GM12878 (cell line): ENCODE data around the gene UBL4A. TPM values are rescaled to one million over a fixed set of nuclear protein-coding genes. Genes with fewer than 3 reads are reported as not detected.

Experiments
- DPF2 ChIP-seq: fragments of 450-650 bp; IDR thresholded peaks from 2 replicates; pipeline ENCODE4 v1.6.1; 2017; ENCODE audit warnings: mild to moderate bottlenecking
- EGR1 ChIP-seq, 2 experiments: IDR thresholded peaks; 1 replicate in 1 of 2; 2 replicates in 1 of 2; pipeline ENCODE4 v1.6.1; 2011 to 2012; ENCODE audit warnings: low read depth in 2 of 2, low read length in 2 of 2, borderline replicate concordance in 1 of 2, mild to moderate bottlenecking in 1 of 2, moderate library complexity in 1 of 2
- HDAC6 ChIP-seq: fragments of 200-600 bp; sonication (generic); IDR thresholded peaks from one replicate; pipeline ENCODE4 v1.8.0; 2017; ENCODE audit warnings: antibody characterized with exemption; ENCODE audit not compliant: unreplicated experiment
- IRF4 ChIP-seq: IDR thresholded peaks from 2 replicates; pipeline ENCODE4 v1.6.1; 2011; ENCODE audit warnings: low read depth, low read length
- KLF5 ChIP-seq: fragments of 450-650 bp; IDR thresholded peaks from 2 replicates; pipeline ENCODE4 v1.6.1; 2014; ENCODE audit warnings: mild to moderate bottlenecking; ENCODE audit not compliant: partially characterized antibody
- LARP7 ChIP-seq: fragments of 450-650 bp; IDR thresholded peaks from 2 replicates; pipeline ENCODE4 v1.6.1; 2017; ENCODE audit warnings: mild to moderate bottlenecking
- MEF2A ChIP-seq: IDR thresholded peaks from 2 replicates; pipeline ENCODE4 v1.6.1; 2011; ENCODE audit warnings: low read depth, mild to moderate bottlenecking, low read length, moderate library complexity; ENCODE audit not compliant: insufficient read depth
- NRF1 ChIP-seq: conservative IDR thresholded peaks from 2 replicates; pipeline ENCODE4 v1.6.1; 2011; ENCODE audit warnings: mild to moderate bottlenecking, low read depth, low read length, improper control_type of control experiment
- POLR2AphosphoS5 ChIP-seq: IDR thresholded peaks from 2 replicates; pipeline ENCODE4 v1.6.1; 2011; ENCODE audit warnings: mild to moderate bottlenecking, low read length, inconsistent platforms
- SMC3 ChIP-seq: IDR thresholded peaks from 2 replicates; pipeline ENCODE4 v1.6.1; 2011; ENCODE audit warnings: low read length, improper control_type of control experiment, borderline replicate concordance
- SPI1 ChIP-seq: IDR thresholded peaks from 2 replicates; pipeline ENCODE4 v1.6.1; 2011; ENCODE audit warnings: low read depth, mild to moderate bottlenecking, low read length, moderate library complexity, borderline replicate concordance; ENCODE audit not compliant: insufficient read depth
- SREBF1 ChIP-seq: IDR thresholded peaks from 2 replicates; pipeline ENCODE4 v1.6.1; 2012; ENCODE audit warnings: mild to moderate bottlenecking, low read length
- SREBF2 ChIP-seq: IDR thresholded peaks from 2 replicates; pipeline ENCODE4 v1.6.1; 2012; ENCODE audit warnings: mild to moderate bottlenecking, low read length
- polyA plus RNA-seq, 11 experiments: library from polyadenylated mRNA; depleted of rRNA in 4 of 11; unstranded in 6 of 11; stranded (reverse) in 5 of 11; fragments of >200 nt; fragmentation: Nextera tagmentation in 4 of 11; fragmentation: Illumina TruSeq in 1 of 11; extraction: Ambion mirVana in 4 of 11; extraction: Trizol in 1 of 11; gene quantifications; 1 replicate in 1 of 11; 2 replicates in 10 of 11; pipeline versions ENCODE4 v1.2.1 to v1.2.3, GENCODE V29; 2011 to 2016; ENCODE audit warnings: inconsistent platforms in 2 of 11, missing spikeins in 2 of 11, low read depth in 1 of 11
- total RNA-seq, 4 experiments: library from RNA; depleted of rRNA in 3 of 4; stranded (reverse); fragments of >200 nt in 3 of 4; fragmentation: Illumina TruSeq in 1 of 4; extraction: Trizol in 1 of 4; gene quantifications; 2 replicates each; pipeline versions ENCODE4 v1.2.1 to v1.2.3, GENCODE V29; 2013 to 2021
- TF ChIP-seq, protein P1 (sequence below): fragments of 450-650 bp; IDR thresholded peaks from 2 replicates; pipeline ENCODE4 v1.6.1; 2018; ENCODE audit warnings: mild to moderate bottlenecking, low read depth, moderate library complexity; ENCODE audit not compliant: partially characterized antibody
- TF ChIP-seq, protein P2 (sequence below): fragments of 450-650 bp; IDR thresholded peaks from 2 replicates; pipeline ENCODE4 v1.6.1; 2017; ENCODE audit warnings: antibody characterized with exemption, mild to moderate bottlenecking, moderate library complexity
- TF ChIP-seq, protein P3 (sequence below): fragments of 450-650 bp; IDR thresholded peaks from 2 replicates; pipeline ENCODE4 v1.6.1; 2017; ENCODE audit warnings: borderline replicate concordance
- TF ChIP-seq, protein P4 (sequence below): fragments of 150-350 bp; IDR thresholded peaks from 2 replicates; pipeline ENCODE4 v1.6.1; 2014; ENCODE audit warnings: mild to moderate bottlenecking, low read depth, low read length
- TF ChIP-seq, protein P5 (sequence below): fragments of 450-650 bp; formaldehyde crosslinking; IDR thresholded peaks from 2 replicates; pipeline ENCODE4 v1.5.0; 2022; ENCODE audit warnings: mild to moderate bottlenecking, missing genetic modification characterization

Gene UBL4A
- total and polyA plus RNA-seq, 10 of the 15 experiments (the other 5 are each of a cell fraction or from before 2014, with no cell fraction given): 4.2 to 49.9 (median 34.0) TPM

DNA sequence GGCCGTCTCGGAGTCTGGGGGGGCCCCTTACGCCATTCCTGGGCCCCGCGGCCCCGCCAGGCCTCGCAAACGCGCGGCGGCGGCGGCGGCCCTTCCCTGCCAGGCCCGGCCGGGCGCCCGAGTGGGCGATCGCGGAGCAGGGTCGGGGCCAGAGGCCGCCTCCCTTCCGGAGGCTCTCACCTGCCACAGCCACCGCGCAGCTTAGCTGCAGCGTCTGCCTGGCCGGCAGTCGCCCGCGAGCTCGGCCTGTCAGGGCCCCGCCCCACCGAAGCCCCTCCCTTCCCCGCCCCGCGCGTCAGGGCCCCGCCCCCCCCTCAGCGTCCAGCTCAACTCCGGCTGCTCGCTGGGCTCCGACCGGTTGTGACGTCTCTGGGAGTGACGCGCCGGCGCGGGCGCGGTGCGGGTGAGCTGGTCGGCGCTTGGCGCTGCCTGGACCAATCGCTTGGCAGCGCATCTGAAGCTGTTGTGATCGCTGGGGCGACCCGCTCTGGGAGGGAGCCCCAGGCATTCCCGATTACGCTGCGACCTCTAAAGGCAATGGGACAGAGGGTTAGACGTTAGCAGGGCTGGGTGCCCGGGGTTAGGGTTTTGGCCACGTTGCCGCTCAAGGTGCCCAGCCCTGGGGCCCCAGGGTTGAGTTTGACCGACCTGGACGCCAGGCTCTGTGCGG, 4.1 kb upstream of the UBL4A start, which contains the start of gene SLC10A3 (continued):
- no peak for TF ChIP-seq SMC3
- TF ChIP-seq KLF5: no peak
- TF ChIP-seq NRF1: peak; percentile 22; the same call in 1 of the 2 replicates
- no peak for TF ChIP-seq SREBF1
- TF ChIP-seq, protein P1, sequence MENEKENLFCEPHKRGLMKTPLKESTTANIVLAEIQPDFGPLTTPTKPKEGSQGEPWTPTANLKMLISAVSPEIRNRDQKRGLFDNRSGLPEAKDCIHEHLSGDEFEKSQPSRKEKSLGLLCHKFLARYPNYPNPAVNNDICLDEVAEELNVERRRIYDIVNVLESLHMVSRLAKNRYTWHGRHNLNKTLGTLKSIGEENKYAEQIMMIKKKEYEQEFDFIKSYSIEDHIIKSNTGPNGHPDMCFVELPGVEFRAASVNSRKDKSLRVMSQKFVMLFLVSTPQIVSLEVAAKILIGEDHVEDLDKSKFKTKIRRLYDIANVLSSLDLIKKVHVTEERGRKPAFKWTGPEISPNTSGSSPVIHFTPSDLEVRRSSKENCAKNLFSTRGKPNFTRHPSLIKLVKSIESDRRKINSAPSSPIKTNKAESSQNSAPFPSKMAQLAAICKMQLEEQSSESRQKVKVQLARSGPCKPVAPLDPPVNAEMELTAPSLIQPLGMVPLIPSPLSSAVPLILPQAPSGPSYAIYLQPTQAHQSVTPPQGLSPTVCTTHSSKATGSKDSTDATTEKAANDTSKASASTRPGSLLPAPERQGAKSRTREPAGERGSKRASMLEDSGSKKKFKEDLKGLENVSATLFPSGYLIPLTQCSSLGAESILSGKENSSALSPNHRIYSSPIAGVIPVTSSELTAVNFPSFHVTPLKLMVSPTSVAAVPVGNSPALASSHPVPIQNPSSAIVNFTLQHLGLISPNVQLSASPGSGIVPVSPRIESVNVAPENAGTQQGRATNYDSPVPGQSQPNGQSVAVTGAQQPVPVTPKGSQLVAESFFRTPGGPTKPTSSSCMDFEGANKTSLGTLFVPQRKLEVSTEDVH: no peak
- TF ChIP-seq, protein P2, sequence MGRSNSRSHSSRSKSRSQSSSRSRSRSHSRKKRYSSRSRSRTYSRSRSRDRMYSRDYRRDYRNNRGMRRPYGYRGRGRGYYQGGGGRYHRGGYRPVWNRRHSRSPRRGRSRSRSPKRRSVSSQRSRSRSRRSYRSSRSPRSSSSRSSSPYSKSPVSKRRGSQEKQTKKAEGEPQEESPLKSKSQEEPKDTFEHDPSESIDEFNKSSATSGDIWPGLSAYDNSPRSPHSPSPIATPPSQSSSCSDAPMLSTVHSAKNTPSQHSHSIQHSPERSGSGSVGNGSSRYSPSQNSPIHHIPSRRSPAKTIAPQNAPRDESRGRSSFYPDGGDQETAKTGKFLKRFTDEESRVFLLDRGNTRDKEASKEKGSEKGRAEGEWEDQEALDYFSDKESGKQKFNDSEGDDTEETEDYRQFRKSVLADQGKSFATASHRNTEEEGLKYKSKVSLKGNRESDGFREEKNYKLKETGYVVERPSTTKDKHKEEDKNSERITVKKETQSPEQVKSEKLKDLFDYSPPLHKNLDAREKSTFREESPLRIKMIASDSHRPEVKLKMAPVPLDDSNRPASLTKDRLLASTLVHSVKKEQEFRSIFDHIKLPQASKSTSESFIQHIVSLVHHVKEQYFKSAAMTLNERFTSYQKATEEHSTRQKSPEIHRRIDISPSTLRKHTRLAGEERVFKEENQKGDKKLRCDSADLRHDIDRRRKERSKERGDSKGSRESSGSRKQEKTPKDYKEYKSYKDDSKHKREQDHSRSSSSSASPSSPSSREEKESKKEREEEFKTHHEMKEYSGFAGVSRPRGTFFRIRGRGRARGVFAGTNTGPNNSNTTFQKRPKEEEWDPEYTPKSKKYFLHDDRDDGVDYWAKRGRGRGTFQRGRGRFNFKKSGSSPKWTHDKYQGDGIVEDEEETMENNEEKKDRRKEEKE: no peak
- peak; percentile 54 for TF ChIP-seq LARP7
- no peak for TF ChIP-seq IRF4
- TF ChIP-seq, protein P3, sequence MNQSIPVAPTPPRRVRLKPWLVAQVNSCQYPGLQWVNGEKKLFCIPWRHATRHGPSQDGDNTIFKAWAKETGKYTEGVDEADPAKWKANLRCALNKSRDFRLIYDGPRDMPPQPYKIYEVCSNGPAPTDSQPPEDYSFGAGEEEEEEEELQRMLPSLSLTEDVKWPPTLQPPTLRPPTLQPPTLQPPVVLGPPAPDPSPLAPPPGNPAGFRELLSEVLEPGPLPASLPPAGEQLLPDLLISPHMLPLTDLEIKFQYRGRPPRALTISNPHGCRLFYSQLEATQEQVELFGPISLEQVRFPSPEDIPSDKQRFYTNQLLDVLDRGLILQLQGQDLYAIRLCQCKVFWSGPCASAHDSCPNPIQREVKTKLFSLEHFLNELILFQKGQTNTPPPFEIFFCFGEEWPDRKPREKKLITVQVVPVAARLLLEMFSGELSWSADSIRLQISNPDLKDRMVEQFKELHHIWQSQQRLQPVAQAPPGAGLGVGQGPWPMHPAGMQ: no peak
- peak; percentile 76; the same call in 1 of the 2 replicates for TF ChIP-seq POLR2AphosphoS5
- TF ChIP-seq, protein P4, sequence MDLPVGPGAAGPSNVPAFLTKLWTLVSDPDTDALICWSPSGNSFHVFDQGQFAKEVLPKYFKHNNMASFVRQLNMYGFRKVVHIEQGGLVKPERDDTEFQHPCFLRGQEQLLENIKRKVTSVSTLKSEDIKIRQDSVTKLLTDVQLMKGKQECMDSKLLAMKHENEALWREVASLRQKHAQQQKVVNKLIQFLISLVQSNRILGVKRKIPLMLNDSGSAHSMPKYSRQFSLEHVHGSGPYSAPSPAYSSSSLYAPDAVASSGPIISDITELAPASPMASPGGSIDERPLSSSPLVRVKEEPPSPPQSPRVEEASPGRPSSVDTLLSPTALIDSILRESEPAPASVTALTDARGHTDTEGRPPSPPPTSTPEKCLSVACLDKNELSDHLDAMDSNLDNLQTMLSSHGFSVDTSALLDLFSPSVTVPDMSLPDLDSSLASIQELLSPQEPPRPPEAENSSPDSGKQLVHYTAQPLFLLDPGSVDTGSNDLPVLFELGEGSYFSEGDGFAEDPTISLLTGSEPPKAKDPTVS: no peak
- TF ChIP-seq MEF2A: no peak
- TF ChIP-seq, protein P5, sequence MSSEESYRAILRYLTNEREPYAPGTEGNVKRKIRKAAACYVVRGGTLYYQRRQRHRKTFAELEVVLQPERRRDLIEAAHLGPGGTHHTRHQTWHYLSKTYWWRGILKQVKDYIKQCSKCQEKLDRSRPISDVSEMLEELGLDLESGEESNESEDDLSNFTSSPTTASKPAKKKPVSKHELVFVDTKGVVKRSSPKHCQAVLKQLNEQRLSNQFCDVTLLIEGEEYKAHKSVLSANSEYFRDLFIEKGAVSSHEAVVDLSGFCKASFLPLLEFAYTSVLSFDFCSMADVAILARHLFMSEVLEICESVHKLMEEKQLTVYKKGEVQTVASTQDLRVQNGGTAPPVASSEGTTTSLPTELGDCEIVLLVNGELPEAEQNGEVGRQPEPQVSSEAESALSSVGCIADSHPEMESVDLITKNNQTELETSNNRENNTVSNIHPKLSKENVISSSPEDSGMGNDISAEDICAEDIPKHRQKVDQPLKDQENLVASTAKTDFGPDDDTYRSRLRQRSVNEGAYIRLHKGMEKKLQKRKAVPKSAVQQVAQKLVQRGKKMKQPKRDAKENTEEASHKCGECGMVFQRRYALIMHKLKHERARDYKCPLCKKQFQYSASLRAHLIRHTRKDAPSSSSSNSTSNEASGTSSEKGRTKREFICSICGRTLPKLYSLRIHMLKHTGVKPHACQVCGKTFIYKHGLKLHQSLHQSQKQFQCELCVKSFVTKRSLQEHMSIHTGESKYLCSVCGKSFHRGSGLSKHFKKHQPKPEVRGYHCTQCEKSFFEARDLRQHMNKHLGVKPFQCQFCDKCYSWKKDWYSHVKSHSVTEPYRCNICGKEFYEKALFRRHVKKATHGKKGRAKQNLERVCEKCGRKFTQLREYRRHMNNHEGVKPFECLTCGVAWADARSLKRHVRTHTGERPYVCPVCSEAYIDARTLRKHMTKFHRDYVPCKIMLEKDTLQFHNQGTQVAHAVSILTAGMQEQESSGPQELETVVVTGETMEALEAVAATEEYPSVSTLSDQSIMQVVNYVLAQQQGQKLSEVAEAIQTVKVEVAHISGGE: no peak
- TF ChIP-seq DPF2: peak; percentile 65; the same call in 1 of the 2 replicates
- no peak for TF ChIP-seq SREBF2
- TF ChIP-seq EGR1 (IDR thresholded peaks at IDR 0.05; ENCODE audit: borderline replicate concordance in 1 of 2, low read depth in 2 of 2, low read length in 2 of 2): no peak
- TF ChIP-seq SPI1: no peak
- TF ChIP-seq HDAC6: no peak
